ENCODE measurements around the gene CCDC27. TPM values are rescaled to one million over a fixed set of nuclear protein-coding genes. Genes with fewer than 3 reads are reported as not detected.

Gene CCDC27
- total RNA-seq, 4 donors from 2014 or later = not detected

- H3K4me1 ChIP-seq = no peaks in the 10 kb centered on the region
- no peak overlapping the region for H3K4me3 ChIP-seq
- H3K27me3 ChIP-seq = no peaks in the 10 kb centered on the region
- DNase-seq = no peak
- no peaks in the 10 kb centered on the region for H3K9me3 ChIP-seq
- no peak overlapping the region for H3K27ac ChIP-seq
- H3K36me3 ChIP-seq = no peaks in the 10 kb centered on the region
- TF ChIP-seq POLR2A (IDR thresholded peaks at IDR 0.05) (no peak), CTCF (IDR thresholded peaks at IDR 0.05) (no peak)
Measured at GRCh38 chr1:3759164-3759563, 6.9 kb downstream of the CCDC27 start.

GRCh38 chr1:3759796-3760195 lies 7.5 kb downstream of the CCDC27 start:
- H3K27ac ChIP-seq = no peak overlapping the region
- TF ChIP-seq POLR2A (IDR thresholded peaks at IDR 0.05) (no peak), CTCF (IDR thresholded peaks at IDR 0.05) (no peak)
- H3K27me3 ChIP-seq = no peaks in the 10 kb centered on the region

GRCh38 chr1:3761296-3762010 lies 9.2 kb downstream of the CCDC27 start:
- Histone ChIP-seq H3K27ac (no peak overlapping the region), H3K4me3 (no peak overlapping the region), H3K27me3 (no peaks in the 10 kb centered on the region), H3K36me3 (no peaks in the 10 kb centered on the region), H3K4me1 (no peaks in the 10 kb centered on the region), H3K9me3 (no peaks in the 10 kb centered on the region)
- no peak for DNase-seq
- TF ChIP-seq POLR2A (IDR thresholded peaks at IDR 0.05) (no peak), CTCF (IDR thresholded peaks at IDR 0.05) (no peak)

More at GRCh38 chr1:3759796-3760195, 7.5 kb downstream of the CCDC27 start:
- no peak for DNase-seq
- Histone ChIP-seq H3K36me3 (no peaks in the 10 kb centered on the region), H3K9me3 (no peaks in the 10 kb centered on the region), H3K4me3 (no peak overlapping the region), H3K4me1 (no peaks in the 10 kb centered on the region)

- no peaks in the 10 kb centered on the region for H3K27me3 ChIP-seq
- no peak overlapping the region for H3K4me3 ChIP-seq
- TF ChIP-seq POLR2A (IDR thresholded peaks at IDR 0.05) = no peak
- TF ChIP-seq CTCF (IDR thresholded peaks at IDR 0.05) = no peak
- H3K4me1 ChIP-seq = no peaks in the 10 kb centered on the region
- no peak for DNase-seq
- H3K9me3 ChIP-seq = no peaks in the 10 kb centered on the region
- H3K36me3 ChIP-seq = no peaks in the 10 kb centered on the region
- no peak overlapping the region for H3K27ac ChIP-seq
Measured at GRCh38 chr1:3762151-3762872, 10.1 kb downstream of the CCDC27 start.

GRCh38 chr1:3762873-3763228 lies 10.6 kb downstream of the CCDC27 start:
- H3K9me3 ChIP-seq = no peaks in the 10 kb centered on the region
- H3K4me3 ChIP-seq = no peak overlapping the region
- TF ChIP-seq POLR2A (IDR thresholded peaks at IDR 0.05) (no peak), CTCF (IDR thresholded peaks at IDR 0.05) (no peak)
- H3K27me3 ChIP-seq = no peaks in the 10 kb centered on the region
- no peaks in the 10 kb centered on the region for H3K4me1 ChIP-seq
- no peak for DNase-seq
- no peaks in the 10 kb centered on the region for H3K36me3 ChIP-seq
- H3K27ac ChIP-seq = no peak overlapping the region

All from Peyer's patch (tissue), 4 donors.